Dedifferentiated amniotic fluid mesenchymal stem cell (primary cell): Measurements from ENCODE around the gene ELMOD3.
"Not testable (repeated sequence)": the region's sequence is repeated elsewhere in the genome, so short reads cannot be mapped to it uniquely, and the experiment has no call there.

Experiments used
- DNase-seq: peaks from one replicate; pipeline ENCODE4 v3.0.0-alpha.2; 2016; ENCODE audit errors: extremely low spot score

The ELMOD3 gene

DNA sequence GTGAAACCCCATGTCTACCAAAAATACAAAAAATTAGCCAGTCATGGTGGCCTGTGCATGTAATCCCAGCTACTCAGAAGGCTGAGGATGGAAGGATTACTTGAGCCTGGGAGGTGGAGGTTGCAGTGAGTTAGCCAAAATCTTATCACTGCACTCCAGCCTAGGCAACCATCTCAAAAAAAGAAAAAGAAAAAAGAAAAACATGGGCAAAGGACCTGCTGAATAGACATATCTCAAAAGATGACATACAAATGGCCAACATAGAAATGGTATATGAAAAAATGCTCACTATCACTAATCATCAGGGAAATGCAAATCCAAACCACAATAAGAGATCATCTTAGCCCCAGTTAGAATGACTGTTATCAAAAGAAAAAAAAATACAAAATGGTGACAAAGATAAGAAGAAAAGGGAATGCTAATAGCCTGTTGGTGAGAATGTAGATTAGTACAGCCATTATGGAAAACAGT is 25.4 kb upstream of the ELMOD3 start:
- DNase-seq, result no peak

DNA sequence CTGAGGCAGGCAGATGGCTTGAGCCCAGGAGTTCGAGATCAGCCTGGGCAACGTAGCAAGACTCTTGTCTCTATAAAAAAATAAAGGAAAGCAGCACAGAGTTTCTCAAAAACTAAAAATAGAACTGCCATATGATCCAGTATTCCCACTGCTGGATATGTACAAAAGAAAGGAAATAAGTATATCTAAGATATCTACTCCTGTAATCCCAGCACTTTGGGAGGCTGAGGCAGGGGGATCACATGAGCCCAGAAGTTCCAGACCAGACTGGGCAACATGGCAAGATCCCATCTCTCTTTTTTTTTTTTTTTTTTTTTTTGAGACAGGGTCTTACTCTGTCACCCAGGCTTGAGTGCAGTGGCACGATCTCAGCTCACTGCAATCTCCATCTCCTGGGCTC is 24.9 kb upstream of the ELMOD3 start:
- DNase-seq, result not testable (repeated sequence)

GRCh38 chr2:85330839-85331636 is 23.5 kb upstream of the ELMOD3 start:
- DNase-seq, result no peak

- DNase-seq, result not testable (repeated sequence)
These were observed 20.7 kb upstream of the ELMOD3 start for GRCh38 chr2:85333877-85334276.

DNA sequence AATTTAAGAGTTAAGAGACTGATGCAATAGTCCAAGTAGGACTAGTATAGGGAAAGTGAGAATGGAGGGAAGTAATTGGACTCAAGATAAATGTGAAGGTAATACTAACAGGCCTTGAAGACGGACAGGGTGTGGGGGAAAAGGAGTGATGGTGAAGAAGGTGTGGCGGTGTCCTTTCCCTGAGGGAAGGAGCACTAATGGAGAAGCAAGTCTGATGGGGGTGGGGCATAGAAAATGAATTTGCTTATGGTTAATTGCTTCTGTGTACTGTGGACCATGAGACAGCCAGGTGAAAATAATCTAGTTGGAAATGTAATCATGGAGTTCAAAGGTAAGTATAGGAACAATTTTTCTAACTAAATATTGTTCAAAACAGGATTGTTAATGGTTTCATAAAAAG is 19.6 kb upstream of the ELMOD3 start:
- DNase-seq, result no peak

DNA sequence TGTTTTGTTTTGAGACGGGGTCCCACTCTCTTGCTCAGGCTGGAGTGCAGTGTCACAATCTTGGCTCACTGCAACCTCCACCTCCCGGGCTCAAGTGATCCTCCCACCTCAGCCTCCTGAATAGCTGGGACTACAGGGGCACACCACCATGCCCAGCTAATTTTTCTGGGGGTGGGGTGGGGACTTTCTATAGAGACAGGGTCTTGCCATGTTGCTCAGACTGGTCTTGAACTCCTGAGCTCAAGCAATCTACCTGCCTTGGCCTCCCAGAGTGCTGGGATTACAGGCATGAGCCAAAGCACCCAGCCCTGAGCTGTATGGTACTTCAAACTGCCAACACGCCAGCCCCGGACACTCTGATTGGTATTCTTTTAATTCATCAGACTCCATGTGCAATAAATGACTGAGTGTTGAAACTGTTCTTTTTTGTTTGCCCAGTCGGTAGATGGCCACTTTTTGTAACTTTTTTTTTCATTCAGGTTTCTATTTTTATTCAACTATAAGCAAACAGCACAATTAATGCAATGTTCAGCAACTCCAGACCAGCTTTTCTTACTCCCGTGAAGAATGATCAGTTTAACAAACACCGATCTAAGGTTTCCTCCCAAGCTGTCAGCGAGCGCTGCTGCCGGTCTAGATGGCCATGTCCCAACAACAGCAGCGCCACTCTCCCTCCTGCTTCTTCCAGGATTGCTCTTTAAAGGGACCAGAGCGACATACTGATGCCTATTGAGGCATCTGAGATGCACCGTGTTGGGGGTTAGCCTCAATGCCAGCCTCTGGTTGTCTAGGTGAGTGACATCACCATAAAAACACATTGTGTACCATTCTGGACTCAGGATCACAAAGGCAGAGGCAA is 14.3 kb upstream of the ELMOD3 start:
- DNase-seq, result no peak

DNA sequence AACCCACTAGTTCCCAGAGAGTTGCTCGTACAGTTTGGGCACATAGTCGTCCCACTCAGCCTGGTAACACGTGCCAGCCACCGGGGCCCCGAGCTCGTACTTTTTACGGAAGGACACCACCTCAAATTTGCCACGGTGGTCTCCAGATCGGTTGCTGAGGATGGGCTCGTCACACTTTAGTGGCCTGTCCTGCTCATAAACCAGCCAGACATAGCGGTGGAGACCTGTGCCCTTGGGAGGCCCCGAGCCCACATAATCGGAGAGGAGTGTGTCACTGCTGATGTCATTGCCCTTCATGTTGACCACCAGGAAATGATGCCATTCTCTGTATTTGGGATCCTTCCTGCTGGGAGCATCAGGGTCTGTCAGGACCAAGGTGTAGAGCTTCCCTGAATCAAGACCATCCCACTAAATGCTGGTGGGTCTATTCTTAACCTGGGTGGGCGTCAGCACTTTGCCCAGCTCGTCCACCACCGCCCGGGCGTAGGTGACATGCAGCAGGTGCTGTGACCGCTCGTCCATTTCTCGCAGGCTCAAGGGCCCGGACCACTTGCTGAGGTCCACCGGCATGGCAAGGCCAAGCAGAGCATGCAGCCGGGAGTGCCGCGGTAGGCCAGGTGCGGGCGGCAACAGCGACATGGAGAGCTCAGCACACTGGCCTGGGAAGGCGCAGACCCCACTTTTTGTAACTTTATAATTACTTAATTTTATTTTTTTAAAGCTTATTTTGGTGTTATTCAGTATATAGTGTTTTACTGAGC is 13.1 kb upstream of the ELMOD3 start:
- DNase-seq, result no peak

DNA sequence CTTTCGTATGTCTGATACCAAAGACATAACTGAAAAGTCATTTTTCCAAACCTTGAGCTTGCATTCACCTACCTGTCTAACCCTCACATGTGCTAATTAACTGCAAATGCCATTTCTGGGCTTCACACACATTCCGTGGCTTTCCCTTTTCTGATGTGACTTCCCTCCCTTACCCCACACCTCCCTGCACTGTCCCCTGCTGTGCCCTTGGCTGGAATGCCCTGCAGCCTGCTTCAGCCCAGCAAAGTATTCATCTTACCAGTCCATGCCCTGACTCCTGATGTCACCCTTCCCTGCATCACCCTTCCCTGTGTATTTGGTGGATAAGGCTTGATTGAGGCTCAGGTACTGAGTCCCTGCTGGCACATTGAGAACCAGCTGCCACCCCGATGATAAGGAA is 12.4 kb upstream of the ELMOD3 start:
- DNase-seq, result no peak

DNA sequence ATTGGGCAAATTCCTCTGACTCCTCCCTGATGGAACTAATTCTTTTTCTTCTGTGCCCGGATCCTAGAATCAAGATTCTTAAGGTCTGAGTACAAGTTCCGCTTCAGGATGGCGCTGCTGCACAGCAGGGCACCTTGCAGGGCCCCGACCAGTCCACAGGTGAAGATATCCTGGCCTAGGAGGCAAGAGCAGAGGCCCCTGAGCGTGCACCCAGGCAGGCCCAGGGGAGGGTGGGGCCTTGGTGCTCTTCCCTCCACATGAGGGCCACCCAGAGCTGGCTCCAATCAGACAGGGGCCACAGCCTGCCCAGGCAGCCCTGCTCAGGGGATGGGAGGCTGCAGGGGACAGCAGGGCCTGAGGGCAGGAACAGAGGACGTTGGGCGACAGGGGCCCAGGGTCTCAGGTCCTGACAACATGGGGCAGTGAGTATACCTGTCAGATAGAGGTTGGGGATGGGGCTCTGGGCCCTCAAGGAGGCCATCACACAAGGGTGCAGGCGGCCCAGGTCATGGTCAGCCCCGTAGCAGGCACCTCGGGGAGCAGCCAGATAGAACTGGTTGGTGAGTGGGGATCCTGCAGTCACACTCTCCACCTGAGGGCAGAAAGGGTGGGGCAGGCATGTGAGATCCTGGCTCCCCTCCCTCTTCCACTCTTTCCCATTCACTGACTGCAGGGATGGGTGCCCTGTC is 11.2 kb upstream of the ELMOD3 start:
- not testable (repeated sequence) for DNase-seq

GRCh38 chr2:85344356-85344954 is 10.1 kb upstream of the ELMOD3 start:
- DNase-seq, result no peak

- DNase-seq, result no peak
These were observed 7.0 kb upstream of the ELMOD3 start for GRCh38 chr2:85347599-85347998.

DNA sequence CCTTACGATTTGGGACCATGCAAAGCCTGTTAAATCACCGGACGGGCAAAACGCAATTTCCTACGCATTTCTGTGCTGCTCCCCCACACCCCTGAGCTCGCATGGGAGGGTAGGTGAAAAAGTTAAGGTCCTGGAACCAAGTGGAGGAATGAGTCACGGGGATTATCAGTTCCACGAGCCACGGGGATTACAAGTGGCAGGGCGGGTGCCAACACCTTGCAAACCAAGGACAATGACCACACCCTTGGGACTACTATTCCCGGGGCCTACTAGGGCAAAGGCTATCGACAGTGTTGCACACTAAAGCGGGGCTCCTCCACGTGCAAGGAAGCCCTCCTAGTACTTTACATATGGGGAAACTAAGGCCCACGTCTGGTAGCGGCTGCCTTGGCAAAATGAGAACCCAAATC is 688 bp upstream of the ELMOD3 start:
- no peak for DNase-seq

DNA sequence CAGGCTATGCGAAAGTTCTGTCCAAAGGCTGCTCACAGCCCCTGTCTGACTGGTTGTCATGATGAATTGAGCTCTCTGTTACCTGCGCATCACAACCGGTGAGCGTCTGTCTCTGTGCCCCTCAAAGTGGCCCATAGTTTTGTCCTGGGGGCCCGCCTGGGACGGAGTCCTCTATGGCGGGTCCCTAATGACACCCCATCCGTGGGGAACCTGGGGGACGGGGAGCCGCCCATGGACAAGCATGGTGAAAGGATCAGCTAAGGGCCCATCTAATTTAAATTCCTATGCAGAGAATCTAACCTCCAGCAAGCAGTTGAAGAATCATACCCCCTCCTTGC is 473 bp downstream of the ELMOD3 start:
- no peak for DNase-seq

DNA sequence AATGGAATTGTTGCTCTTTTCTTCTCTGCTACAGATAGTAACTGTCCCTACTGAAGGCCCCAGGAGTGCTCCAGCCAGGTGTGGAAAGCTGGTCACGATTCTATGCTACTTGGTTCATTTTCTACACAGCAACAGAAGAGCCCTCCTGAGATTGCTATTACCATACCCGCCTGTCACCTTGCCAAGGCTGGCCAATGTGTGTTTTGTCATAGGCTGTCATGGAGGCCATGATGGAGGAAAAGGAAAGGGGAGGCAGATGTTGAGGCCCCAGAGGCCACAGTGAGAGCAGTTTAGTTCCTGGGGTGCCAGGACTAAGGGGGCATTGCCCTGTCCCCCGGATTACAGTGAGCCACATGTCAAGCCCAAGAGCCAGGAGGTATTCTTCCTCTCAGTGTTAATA is 952 bp downstream of the ELMOD3 start:
- no peak for DNase-seq

GRCh38 chr2:85356186-85356585 is 1.6 kb downstream of the ELMOD3 start:
- no peak for DNase-seq

- DNase-seq, result no peak
These were observed 3.2 kb downstream of the ELMOD3 start for GRCh38 chr2:85357736-85358135.

GRCh38 chr2:85362653-85363387 is 8.3 kb downstream of the ELMOD3 start:
- not testable (repeated sequence) for DNase-seq

- no peak for DNase-seq
These were observed 12.6 kb downstream of the ELMOD3 start for GRCh38 chr2:85367180-85367579.

DNA sequence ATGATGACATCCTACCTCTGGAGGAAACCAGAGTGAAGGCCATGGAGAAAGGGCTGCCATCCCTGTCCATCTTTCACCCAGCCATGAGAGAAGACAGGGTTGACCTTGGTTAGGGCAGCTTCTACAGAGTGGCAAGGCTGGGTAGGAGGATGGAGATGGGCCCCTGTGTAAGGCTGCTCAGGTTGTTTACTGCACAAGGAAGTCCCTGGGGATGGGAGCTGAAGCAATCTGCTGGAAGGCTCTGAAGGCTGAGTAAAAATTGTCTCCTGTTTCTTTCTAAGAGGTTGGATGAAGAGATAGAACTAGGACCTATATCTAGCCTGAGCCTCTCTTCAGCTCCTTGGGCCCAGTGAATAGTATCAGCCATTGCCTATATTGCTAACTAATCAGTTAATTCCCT is 14.4 kb downstream of the ELMOD3 start:
- DNase-seq, result no peak

GRCh38 chr2:85369500-85369899 is 14.9 kb downstream of the ELMOD3 start:
- DNase-seq, result no peak

DNA sequence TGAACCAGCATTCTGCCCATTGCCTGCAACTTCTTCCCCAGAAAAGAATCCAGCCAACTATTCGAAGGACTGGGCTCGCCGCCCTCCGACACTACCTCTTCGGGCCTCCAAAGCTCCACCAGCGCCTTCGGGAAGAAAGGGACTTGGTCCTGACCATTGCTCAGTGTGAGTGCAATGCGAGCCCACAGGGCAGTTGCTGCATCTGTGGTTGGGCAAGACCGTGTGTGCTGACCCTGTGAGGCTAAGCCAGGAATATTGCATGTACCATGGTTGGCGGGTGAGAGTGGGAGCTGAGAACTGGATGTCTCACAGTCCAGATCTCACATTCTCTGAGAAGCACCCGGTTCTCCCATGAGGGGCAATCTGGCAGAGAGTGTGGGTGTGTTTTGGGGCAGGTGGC is 16.5 kb downstream of the ELMOD3 start:
- DNase-seq, result no peak
